ENCODE results near the gene NIFK.
"Not testable (repeated sequence)": the region's sequence is repeated elsewhere in the genome, so short reads cannot be mapped to it uniquely, and the experiment has no call there.

The NIFK gene

GRCh38 chr2:121690572-121690971 is 46.1 kb downstream of the NIFK start:
- not testable (repeated sequence) for DNase-seq

DNA sequence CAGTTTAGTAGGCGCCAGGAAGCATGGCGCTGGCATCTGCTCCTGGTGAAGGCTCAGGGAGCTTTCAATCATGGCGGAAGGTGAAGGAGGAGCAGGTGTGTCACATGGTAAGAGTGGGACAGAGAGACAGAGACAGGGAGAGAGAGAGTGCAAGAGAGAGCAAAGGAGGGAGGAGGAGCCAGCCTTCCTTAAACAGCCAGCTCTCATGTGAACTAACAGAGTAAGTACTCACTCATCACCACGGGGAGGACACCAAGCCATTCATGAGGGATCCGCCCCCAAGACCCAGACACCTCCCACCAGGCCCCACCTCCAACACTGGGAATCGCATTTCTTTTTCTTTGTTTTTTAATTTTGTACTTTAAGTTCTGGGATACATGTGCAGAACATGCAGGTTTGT is 46.6 kb downstream of the NIFK start:
- DNase-seq = no peak

GRCh38 chr2:121689356-121689755 is 47.3 kb downstream of the NIFK start:
- peak; percentile 60 for DNase-seq

- DNase-seq = no peak
These were observed 47.9 kb downstream of the NIFK start for GRCh38 chr2:121688820-121689219.

DNA sequence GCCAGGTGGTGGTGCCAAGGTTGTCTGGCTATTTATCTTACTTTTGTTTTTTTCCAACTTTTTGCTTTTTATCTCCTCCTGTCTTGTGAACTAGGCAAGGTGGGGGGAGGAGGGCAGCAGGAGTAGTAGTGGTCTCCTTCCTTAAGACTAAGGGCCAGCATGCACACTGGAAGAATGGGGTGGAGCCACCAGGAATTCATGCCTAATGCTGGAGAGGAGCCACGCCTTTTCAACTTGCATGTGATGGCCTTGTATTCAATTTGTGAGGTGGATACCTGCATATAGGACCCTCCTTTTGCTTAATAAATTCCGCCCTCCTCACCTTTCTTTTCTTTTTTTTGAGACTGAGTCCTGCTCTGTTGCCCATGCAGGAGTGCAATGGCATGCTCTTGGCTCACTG is 49.8 kb downstream of the NIFK start:
- DNase-seq = no peak

DNA sequence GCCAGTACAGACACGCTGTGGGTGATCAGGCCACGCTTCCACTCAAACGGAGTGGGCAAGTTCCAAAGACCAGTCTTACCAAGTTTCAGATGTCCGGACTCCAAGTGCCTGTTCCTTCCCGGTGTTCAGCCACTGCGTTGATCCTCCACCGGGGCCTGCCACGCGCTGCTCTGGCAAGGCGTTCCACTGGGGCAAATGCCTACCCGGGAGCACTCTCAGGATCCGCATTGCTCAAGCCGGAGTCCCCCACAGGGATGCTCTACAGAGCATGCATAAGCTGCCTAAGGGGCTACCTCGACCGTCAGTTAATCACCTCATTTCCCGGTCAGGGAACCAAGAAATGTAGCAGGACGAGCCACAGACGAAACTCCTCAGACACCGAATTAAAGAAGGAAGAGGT is 50.5 kb downstream of the NIFK start:
- DNase-seq = no peak

- no peak for DNase-seq
These were observed 54.0 kb downstream of the NIFK start for GRCh38 chr2:121682396-121683298.

GRCh38 chr2:121677855-121678254 is 58.8 kb downstream of the NIFK start:
- no peak for DNase-seq

Measured in fibroblast of skin of right biceps (primary cell).